Measurements from ENCODE around the gene KLRC4.
"Not testable (repeated sequence)": the region's sequence is repeated elsewhere in the genome, so short reads cannot be mapped to it uniquely, and the experiment has no call there.

The KLRC4 gene

DNA sequence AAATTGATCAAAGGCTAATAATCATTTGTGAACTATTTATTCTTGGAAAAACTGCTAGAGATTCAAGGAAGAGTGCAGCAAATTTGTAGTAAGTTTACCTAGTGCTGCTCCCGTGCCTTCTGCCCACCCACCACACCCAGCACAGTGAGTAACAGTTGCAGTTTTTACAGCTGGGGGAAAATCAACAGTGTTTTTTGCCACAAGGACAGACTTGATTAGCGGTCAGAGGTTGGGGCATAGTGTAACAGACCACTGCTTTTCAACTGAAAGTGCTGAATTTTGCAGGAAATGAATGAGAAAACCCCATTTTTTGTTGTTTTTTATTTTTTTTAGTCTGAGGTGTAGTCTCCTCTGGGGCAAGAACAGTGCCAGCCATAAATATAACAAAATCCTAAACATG, 12.3 kb downstream of the KLRC4 start:
- no peak for DNase-seq (ENCODE audit: low spot score)

DNA sequence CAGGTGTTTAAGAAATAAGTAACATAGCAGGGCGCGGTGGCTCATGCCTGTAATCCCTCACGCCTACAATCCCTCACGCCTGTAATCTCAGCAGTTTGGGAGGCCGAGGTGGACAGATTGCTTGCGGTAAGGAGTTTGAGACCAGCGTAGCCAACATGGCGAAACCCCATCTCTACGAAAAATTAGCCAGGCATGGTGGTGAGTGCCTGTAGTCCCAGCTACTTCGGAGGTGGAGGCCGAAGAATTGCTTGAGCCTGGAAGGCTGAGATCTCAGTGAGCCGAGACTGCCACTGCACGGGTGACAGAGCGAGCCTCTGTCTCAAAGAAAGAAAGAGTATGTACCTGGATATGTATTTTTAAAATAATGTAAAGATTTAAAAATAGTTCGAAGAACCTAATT, 13.4 kb downstream of the KLRC4 start:
- not testable (repeated sequence) for DNase-seq (ENCODE audit: low spot score)

DNA sequence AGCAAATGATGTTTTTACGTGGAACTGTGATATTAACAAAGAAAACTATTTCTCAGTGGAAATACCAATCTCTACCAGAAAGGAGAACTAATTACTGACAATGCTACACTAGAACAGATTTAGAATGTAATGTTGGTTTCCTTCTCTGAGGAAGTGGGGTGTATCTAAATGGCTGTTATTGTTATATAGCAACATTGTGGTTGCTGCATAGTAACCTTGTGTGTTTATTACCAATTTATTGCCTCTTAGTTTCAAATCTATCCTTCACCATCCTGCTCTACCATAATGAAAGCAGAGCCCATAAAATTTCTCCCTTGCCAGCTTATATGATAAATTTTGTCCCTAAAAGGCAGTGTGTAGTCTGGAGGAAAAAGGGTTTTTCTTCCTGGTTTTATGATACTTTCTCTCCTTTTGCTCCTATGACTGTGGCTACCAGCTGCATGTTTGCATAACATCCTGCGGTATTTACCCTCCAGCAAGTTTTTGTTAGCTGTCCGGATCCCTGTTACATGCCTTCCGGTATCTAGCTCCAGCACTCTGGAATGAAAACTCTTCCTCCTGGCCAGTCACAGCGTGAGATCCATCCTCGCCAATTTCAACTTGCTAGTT, 14.1 kb downstream of the KLRC4 start:
- DNase-seq (ENCODE audit: low spot score): peak; percentile 60

DNA sequence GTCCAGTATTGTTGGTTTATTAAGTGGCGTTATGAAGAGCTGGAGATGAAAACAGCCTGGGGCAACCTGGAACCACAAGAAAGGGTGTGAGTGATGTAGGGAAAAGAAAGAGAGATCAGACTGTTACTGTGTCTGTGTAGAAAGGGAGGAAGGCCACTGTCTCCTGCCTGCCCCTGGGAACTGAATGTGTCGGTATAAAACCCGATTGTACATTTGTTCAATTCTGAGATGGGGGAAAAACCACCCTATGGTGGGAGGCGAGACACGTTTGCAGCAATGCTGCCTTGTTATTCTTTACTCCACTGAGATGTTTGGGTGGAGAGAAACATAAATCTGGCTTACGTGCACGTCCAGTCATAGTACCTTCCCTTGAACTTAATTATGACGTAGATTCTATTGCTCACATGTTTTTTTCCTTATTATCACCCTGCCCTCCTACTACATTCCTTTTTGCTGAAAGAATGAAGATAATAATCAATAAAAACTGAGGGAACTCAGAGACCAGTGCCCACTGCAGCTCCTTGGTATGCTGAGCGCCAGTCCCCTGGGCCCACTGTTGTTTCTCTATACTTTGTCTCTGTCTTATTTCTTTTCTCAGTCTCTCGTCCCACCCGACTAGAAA, 14.9 kb downstream of the KLRC4 start:
- not testable (repeated sequence) for DNase-seq (ENCODE audit: low spot score)

DNA sequence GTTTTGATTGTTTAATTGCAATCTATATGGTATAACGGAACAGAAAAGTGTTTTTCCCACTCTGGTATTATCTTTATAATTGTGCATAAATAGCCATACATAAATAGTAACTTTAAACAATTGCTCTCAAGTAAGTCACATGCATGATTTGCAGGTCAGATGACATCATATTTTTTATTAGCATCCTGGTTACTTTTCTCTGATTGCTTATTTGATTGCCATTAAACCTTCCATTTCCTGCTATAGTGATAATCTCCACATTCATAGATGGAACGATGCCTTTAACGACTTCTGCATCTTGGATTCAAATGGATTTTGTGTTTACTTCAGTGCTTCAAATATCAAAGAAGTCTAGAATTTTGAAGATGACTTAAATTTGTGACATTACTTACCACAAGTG, 16.3 kb downstream of the KLRC4 start:
- no peak for DNase-seq (ENCODE audit: low spot score)

DNA sequence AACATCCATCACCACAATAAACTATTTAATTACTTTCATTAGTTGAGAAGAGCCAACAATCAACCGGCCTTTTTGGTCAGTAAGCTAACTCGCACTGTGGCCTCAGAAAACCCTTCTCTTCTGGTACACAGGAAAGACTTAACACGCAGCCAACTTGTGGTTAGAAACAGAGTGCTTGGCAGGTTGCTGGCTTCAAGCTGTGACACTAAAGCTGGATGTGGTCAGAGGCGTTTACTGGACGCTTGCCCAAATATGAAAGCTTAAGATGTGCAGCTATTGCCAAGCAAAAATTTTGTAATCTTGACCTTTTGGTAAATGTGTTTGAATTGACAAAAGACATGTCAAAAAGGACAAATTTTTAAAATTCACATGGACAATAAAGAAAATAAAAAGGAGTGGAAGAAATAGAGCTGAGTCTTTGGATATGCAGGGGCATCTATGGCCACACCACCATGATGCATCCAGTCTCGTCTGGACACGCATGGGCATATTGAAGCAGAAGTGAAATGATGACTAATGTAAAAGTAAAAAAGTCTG, 17.1 kb downstream of the KLRC4 start:
- DNase-seq (ENCODE audit: low spot score): peak; percentile 57

DNA sequence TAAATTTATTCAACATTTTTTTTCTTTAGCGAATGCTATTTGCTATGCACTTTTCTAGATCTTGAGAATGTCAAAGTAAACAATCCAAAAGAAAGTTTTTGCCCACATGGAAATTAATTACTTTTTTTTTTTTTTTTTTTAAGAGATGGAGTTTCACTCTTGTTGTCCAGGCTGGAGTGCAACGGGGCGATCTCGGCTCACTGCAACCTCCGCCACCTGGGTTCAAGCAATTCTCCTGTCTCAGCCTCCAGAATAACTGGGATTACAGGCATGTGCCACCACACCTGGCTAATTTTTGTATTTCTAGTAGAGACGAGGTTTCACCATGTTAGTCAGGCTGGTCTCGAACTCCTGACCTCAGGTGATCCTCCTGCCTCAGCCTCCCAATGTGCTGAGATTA, 18.6 kb downstream of the KLRC4 start:
- DNase-seq (ENCODE audit: low spot score): not testable (repeated sequence)

DNA sequence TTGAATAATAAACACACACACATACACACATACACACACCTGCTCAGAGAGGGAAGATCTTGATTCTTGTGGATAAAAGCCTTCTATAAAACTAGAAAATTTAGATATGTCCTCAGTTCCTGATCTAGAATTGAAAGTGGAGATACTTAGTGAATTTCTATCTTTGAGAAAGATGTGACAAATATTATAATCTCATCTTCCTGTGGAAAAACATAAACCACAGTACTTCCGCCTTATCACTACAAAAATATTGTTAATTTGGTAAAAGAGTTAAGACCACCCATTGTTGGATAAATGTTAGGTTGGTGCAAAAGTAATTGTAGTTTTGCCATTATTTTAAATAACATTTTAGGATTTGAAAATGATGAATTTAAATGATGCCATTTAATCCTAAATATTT, 19.7 kb downstream of the KLRC4 start, which contains the start of gene KLRK1:
KLRK1 (minus strand) TSS at position 138 of the 400 bp plus-strand sequence. CDS start 1,231 bp downstream, outside the sequence.
- DNase-seq (ENCODE audit: low spot score): no peak

DNA sequence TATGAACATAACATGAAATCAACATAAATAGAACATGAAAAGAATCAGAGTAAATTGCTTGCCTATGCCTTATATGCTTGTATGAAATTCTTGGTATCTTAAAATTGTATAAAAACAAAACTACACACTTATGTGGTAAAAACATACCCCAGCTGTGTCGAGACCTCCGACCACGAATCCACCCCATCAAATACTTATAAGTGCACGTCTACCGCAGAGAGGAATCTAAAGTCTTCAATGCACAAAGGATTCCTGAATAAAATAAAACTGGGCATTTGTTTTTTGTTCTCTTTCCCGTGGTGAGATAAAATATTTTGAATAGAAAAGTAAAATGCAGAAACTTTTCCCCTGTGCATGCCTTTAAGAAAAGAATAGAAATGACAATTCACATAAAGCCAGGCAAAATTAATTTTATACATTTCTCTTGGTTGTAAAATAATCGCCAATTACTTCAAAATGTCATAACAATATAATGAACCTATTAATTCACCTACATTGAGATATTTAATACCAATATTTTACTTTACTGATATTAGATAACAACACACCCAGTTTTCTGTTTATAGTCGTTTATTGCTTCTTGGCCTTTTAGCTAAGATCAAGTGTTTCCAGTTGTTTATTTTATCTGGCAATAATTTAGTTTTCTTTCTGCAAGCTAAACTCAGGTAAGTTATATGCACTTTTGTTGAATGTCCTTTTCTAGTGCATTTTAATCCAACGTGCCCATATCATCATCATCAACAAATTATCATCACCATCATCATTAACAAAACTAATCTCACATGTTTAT, 20.7 kb downstream of the KLRC4 start:
- DNase-seq (ENCODE audit: low spot score): no peak

DNA sequence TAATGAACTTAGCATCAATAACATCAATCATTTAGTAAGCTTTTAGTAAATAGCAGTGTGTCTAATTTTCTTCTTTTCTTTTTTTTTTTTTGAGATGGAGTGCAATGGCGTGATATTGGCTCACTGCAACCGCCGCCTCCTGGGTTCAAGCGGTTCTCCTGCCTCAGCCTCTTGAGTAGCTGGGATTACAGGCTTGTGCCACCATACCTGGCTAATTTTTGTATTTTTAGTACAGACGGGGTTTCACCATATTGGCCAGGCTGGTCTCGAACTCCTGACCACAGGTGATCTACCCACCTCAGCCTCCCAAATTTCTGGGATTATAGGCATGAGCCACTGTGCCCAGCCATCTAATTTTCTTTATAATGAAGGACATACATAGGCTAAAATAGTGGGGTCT, 22.1 kb downstream of the KLRC4 start:
- not testable (repeated sequence) for DNase-seq (ENCODE audit: low spot score)

DNA sequence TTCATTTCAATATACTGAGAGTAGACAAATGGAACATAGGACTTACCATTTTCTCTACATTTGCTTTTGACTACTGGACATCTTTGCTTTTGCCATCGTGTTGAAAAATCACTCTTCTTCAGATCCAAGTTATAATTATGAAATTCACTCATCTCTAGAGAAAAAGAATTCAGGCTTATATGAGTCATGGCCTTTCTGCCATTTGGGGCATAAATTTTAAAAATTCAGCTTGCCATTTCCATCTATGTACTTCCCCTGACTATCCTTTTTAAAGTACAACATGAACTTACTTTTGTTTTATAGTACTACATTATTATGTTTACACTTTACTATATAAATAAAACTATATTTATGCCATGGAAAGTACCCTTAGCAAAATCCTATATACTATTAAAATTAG, 22.7 kb downstream of the KLRC4 start:
- DNase-seq (ENCODE audit: low spot score): no peak

DNA sequence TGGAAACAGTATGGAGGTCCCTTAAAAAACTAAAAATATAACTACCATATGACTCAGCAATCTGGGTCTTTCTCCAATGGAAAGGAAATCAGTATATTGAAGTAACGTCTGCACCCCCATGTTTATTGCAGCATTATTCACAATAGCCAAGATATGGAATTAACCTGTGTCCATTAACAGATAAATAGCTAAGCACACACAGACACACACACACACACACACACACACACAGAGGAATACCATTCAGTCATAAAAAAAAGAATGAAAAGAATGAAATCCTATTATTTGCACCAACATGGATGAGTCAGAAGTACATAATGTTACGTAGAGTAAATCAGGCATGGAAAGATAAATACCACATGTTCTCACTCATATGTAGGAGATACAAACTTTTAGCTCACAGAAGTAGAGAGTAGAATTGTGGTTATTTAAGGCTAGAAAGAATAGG, 24.4 kb downstream of the KLRC4 start:
- no peak for DNase-seq (ENCODE audit: low spot score)

DNA sequence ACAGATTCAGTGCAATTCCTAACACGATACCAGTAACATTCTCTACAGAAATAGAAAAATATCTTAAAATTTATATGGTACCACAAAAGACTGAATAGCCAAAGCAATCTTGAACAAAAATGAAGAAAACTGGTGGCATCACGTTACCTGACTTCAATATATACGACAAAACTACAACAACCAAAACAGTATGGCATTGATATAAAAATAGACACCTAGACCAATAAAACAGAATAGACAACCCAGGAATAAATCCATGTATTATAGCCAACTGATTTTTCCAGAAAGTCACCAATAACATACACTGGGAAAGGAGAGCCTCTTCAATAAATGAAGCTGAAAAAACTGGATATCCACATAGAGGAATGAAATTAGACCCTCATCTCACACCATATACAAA, 25.4 kb downstream of the KLRC4 start:
- no peak for DNase-seq (ENCODE audit: low spot score)

DNA sequence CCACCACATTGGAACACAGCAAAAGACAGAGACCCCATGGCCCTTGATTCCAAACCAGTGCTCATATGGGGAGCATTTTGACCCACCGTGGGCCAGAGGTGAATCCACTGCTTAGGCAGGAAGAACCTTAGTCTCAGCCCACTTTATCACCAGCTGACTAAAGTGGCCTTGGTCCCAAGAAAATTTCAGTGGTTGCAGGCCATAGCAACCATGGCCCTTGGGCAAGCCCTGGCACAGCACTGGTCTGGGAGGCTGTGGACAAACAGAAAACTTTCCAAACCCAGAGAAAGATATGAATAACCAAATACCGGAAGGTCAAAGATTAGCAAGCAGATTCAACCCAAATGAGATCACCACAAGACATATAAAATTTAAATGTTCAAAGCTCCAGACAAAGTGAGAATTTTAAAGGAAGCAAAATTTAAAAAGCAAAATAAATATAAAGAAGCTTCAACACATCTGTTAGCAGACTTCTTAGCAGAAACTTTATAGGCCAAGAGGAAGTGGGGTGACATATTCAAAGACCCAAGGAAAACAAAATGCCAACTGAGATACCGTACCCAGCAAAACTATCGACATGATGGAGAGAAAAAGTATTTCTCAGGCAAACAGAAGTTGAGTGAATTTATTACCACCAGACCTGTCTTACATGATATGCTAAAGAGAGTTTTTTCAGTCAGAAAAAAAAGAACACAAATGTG, 27.5 kb downstream of the KLRC4 start:
- no peak for DNase-seq (ENCODE audit: low spot score)

DNA sequence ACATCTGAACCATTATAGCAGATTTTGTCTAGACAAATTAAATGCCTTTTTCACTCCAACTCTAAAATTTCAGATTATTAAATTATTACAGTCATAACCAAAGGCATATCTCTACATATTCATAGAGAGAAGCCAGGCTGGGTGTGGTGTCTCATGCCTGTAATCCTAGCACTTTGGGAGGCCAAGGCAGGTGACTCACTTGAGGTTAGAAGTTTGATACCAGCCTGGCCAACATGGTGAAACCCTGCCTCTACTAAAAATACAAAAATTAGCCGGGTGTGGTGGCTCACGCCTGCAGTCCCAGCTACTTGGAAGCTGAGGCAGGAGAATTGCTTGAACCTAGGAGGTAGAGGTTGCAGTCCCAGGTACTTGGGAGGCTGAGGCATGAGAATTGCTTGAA, 30.8 kb downstream of the KLRC4 start:
- DNase-seq (ENCODE audit: low spot score): not testable (repeated sequence)

DNA sequence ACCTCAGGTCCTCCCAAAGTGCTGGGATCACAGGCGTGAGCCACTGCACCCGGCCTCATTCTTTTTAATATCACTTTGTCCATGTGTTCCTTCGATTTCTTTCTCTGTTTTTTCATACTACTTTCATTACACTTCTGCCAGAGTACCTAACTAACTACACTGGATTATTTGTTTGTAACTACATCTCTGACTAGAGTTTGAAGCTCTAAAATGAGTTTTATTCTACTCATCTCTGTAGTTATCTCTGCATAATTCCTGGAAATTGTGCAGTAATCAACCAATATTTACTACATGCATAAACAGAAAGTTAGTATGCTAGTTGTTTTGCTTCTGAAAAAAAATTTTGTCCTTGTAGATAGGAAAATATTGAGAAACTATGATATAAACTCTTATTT, 34.9 kb downstream of the KLRC4 start:
- DNase-seq (ENCODE audit: low spot score): no peak

DNA sequence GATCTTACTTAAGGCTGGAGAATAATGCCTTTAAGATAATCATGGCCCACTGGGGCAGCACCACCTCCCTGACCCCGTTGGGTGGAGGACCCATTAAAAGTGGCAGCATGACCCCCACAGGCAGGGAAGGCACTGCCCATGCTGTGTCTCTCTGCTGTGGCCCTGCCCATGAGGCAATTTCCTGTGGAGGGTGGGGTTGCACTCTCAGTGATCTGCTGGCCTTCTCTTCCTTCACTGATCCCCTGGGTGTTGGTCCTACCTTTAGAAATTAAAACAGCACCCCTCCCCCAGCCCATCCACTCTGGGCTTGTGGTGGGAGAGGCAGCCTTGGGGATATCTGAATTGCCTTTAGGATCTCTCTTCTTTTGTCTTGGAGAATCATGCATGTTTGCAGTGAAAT, 37.0 kb downstream of the KLRC4 start:
- DNase-seq (ENCODE audit: low spot score): no peak

DNA sequence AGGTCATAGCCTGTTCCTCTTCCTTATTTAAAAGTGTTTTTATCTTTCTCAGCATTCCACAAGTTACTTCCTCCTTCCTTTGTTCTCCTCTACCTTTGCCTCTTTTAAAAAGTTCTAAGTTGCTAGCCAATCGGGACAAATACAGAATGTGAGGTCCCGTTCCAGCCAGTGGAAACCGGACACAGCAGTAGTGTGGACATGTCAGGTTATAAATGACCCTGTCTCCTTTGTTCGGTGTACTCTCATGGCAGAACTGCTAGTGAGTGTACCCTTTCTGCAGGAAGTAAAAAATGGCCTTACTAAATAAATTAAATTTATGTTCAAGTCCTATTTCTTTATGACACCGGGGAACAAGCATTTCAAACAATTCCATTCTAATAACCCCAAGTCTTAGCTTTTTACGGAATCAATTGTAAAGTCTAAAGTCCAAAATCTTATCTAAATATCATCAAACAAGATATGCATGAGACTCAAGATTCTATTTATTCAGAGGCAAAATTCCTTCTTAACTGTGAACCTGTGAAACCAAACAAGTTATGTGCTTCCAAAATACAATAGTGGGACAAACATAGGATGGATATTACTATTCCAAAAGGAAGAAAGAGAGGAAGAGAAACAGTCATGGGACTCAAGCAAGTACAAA, 37.5 kb downstream of the KLRC4 start:
- DNase-seq (ENCODE audit: low spot score): not testable (repeated sequence)

DNA sequence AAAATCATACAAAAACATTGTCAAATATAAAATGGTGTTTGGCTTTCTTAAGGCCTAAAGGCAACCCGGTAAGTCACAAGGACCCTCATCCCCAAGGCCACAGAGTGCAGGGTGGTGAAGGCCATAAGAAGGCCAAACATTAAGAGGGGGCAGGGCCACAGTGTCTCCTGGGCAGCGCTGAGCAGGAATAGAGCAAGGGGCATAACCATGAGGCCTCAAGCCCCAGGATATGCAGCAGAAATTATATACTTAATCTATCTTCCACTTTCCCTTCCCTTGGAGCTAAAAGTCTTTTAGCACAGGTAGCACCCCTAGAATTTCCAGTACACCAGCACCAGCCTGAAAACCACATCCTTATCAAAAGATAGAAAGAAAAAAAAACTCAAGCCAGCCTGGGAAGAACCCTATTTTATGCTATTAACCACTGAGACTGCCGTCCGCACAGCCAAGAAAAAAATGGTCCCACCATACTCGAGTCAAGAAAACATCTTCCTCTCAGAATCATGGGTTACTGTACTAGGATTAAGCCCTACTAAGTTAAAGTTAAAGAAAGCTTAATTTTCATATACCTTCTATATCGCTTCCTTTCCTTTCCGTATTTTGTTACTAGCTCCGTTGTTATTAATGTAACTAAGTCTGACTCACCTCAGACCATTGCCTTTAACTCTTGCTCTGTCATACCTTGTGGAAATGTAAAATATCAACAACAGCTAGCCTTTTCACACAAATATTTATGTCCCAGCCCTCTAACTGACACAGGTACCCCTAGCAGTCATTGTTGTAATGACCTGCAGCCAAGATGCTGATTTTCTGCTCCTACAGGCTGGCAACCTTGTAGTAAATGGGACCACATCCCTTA, 39.8 kb downstream of the KLRC4 start:
- DNase-seq (ENCODE audit: low spot score): no peak

DNA sequence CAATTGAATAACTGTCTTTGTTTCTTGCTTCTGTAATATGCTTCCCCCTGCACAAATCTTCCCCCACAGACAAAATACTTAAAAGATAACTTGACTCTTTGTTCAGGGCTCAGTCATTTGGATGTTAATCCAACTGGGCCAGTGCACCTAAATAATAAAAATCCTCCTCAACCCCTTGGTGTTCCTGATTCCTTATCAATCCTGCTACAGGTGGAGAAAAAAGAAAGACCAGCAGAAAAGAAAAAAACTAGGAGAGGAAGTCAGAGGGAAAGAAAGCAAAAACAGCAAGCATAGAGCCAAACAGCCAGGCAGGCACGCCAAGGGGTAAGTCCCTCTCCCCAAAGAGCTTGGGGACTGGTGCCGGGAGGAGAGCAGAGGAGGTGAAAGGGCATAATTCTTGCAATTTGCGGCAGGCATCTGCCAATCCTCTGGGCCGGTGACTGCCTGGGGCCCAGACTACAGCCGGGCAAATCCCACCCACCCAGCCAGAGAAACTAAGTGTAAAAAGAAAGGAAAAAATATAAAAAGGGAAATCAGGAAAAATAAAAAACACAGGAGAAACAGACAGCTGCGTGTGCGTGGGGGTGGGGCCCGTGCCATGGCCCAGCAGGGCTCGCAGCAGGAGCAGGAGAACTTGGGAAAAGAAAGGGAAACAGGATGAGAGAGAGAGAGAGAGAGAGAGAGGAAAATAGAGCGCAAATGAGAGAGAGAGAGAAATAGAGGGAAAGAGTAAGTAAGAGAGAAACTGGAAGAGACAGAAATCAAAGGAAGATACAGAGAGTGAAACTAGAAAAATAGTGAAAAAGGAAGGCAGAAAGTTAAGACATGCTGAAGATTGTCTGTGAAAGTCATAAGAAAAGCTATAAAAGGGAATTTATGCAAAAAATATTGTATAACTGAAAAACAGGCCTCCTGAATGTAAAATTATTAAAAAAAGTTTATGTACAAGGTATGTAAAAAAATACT, 41.1 kb downstream of the KLRC4 start:
- no peak for DNase-seq (ENCODE audit: low spot score)

Measured in GM03348 (cell line).